GDM1 (cell line): ENCODE results near the gene LRRK1.

ENCODE experiments used
- DNase-seq: peaks from one replicate; lab custom pipeline; 2025; lab: John Stamatoyannopoulos, UW

The LRRK1 gene

GRCh38 chr15:101115393-101115785 lies 196.2 kb downstream of the LRRK1 start:
- no peak for DNase-seq

GRCh38 chr15:101115786-101116680 lies 196.9 kb downstream of the LRRK1 start:
- DNase-seq: peak; percentile 84

- DNase-seq: no peak
These were observed 197.5 kb downstream of the LRRK1 start for GRCh38 chr15:101116681-101116976.

- no peak for DNase-seq
These were observed 199.0 kb downstream of the LRRK1 start for GRCh38 chr15:101118116-101118515.

GRCh38 chr15:101118615-101119014 lies 199.5 kb downstream of the LRRK1 start:
- no peak for DNase-seq

GRCh38 chr15:101119181-101119580 lies 200.0 kb downstream of the LRRK1 start:
- DNase-seq: no peak
